Neural progenitor cell (in vitro differentiated cells): ENCODE measurements around the gene CHMP1A. TPM values are rescaled to one million over a fixed set of nuclear protein-coding genes. Genes with fewer than 3 reads are reported as not detected.
A peak's percentile ranks its signal among the peaks of the same experiment; 100 is the strongest.
"Not testable (repeated sequence)": the region's sequence is repeated elsewhere in the genome, so short reads cannot be mapped to it uniquely, and the experiment has no call there.

ENCODE experiments used
- DNase-seq: peaks from one replicate; pipeline ENCODE4 v3.0.0-alpha.2; 2016; ENCODE audit warnings: low spot score
- H2AFZ ChIP-seq: fragments of 200-600 bp; sonication (generic); replicated peaks from 2 replicates; pipeline ENCODE4 v1.6.1; 2016; ENCODE audit warnings: antibody characterized with exemption
- H3F3A ChIP-seq: fragments of 200-600 bp; sonication (generic); 2 replicates; pipeline ENCODE4 v1.6.1; 2016; ENCODE audit warnings: antibody characterized with exemption, low read depth
- H3K27ac ChIP-seq: fragments of 200-600 bp; sonication (generic); 2 replicates; pipeline ENCODE4 v1.5.1; 2016; ENCODE audit warnings: mild to moderate bottlenecking
- H3K27me3 ChIP-seq: fragments of 200-600 bp; sonication (generic); 2 replicates; pipeline ENCODE4 v1.6.1; 2016; ENCODE audit warnings: mild to moderate bottlenecking, moderate library complexity
- H3K36me3 ChIP-seq: fragments of 200-600 bp; sonication (generic); 2 replicates; pipeline ENCODE4 v1.5.1; 2016
- H3K4me1 ChIP-seq: fragments of 200-600 bp; sonication (generic); 2 replicates; pipeline ENCODE4 v1.6.1; 2016; ENCODE audit warnings: mixed run types
- H3K4me2 ChIP-seq: fragments of 200-600 bp; sonication (generic); 2 replicates; pipeline ENCODE4 v1.6.1; 2016
- H3K4me3 ChIP-seq: fragments of 200-600 bp; sonication (generic); 2 replicates; pipeline ENCODE4 v1.5.1; 2016
- H3K79me2 ChIP-seq: fragments of 200-600 bp; sonication (generic); 2 replicates; pipeline ENCODE4 v1.6.1; 2016; ENCODE audit warnings: low read depth
- H3K9ac ChIP-seq: fragments of 200-600 bp; sonication (generic); 2 replicates; pipeline ENCODE4 v1.6.1; 2016
- H3K9me3 ChIP-seq: fragments of 200-600 bp; sonication (generic); 2 replicates; pipeline ENCODE4 v1.5.1; 2016; ENCODE audit warnings: low read depth
- H4K20me1 ChIP-seq: fragments of 200-600 bp; sonication (generic); 2 replicates; pipeline ENCODE4 v1.6.1; 2016; ENCODE audit warnings: low read depth
- H3K27ac Mint-ChIP-seq: 3 replicates; pipeline ENCODE4 v1.8.0; 2021; ENCODE audit warnings: mixed read lengths
- H3K27me3 Mint-ChIP-seq: 2 replicates; pipeline ENCODE4 v1.8.0; 2022; ENCODE audit warnings: low read depth, mild to moderate bottlenecking, inconsistent platforms, moderate library complexity, mixed read lengths; ENCODE audit not compliant: insufficient read depth
- H3K36me3 Mint-ChIP-seq: 3 replicates; pipeline ENCODE4 v1.8.0; 2021; ENCODE audit warnings: mixed read lengths
- H3K4me1 Mint-ChIP-seq: 3 replicates; pipeline ENCODE4 v1.8.0; 2021; ENCODE audit warnings: mixed read lengths
- H3K4me3 Mint-ChIP-seq: 3 replicates; pipeline ENCODE4 v1.8.0; 2021; ENCODE audit warnings: mild to moderate bottlenecking, moderate library complexity, mixed read lengths
- H3K9me3 Mint-ChIP-seq: 3 replicates; pipeline ENCODE4 v1.8.0; 2020; ENCODE audit warnings: mixed read lengths
- CTCF ChIP-seq: fragments of 200-600 bp; sonication (generic); IDR thresholded peaks from 2 replicates; pipeline ENCODE4 v1.5.1; 2017; ENCODE audit warnings: antibody characterized with exemption, mild to moderate bottlenecking
- EZH2 ChIP-seq: fragments of 200-600 bp; sonication (generic); IDR thresholded peaks from 2 replicates; pipeline ENCODE4 v1.6.1; 2017; ENCODE audit warnings: antibody characterized with exemption, mild to moderate bottlenecking, moderate library complexity
- EZH2phosphoT487 ChIP-seq: fragments of 200-600 bp; sonication (generic); IDR thresholded peaks from 2 replicates; pipeline ENCODE4 v1.6.1; 2017; ENCODE audit warnings: antibody characterized with exemption
- total RNA-seq: library from RNA; depleted of rRNA; stranded (reverse); fragments of >200 nt; gene quantifications from 2 replicates; pipeline ENCODE4 v1.2.3, GENCODE V29; 2015; ENCODE audit warnings: low replicate concordance

The CHMP1A gene
- total RNA-seq, 1 donor from 2014 or later = 34.6 TPM

- Histone ChIP-seq H3K4me3 (peak overlapping the region; percentile 72), H4K20me1 (peaks cover 14% of the 10 kb centered on the region), H3K9ac (no peak overlapping the region), H3F3A (peaks cover 37% of the 10 kb centered on the region), H3K4me2 (peak overlapping the region; percentile 89), H3K27ac (no peak overlapping the region), H3K36me3 (no peaks in the 10 kb centered on the region), H3K79me2 (no peaks in the 10 kb centered on the region), H3K9me3 (no peaks in the 10 kb centered on the region), H3K27me3 (peaks cover 31% of the 10 kb centered on the region), H3K4me1 (peaks cover 4% of the 10 kb centered on the region), H2AFZ (no peak overlapping the region)
- Mint-ChIP-seq H3K27ac (peak overlapping the region; percentile 53), H3K9me3 (no peaks in the 10 kb centered on the region), H3K4me1 (peaks cover 19% of the 10 kb centered on the region), H3K27me3 (peaks cover 12% of the 10 kb centered on the region), H3K4me3 (peak overlapping the region; percentile 84), H3K36me3 (peaks cover 5% of the 10 kb centered on the region)
- peak; percentile 100 for DNase-seq
- TF ChIP-seq EZH2phosphoT487 (no peak), CTCF (peak; percentile 61)
Observed at GRCh38 chr16:89700100-89700648, 42.7 kb upstream of the CHMP1A start.

GRCh38 chr16:89699629-89700099 is 42.2 kb upstream of the CHMP1A start:
- H4K20me1 ChIP-seq = peaks cover 14% of the 10 kb centered on the region
- not testable (repeated sequence) for H3K9me3 Mint-ChIP-seq, H3K9ac ChIP-seq, DNase-seq, H3K79me2 ChIP-seq, H3K27ac ChIP-seq, H2AFZ ChIP-seq, H3K36me3 ChIP-seq, H3K4me1 ChIP-seq, H3K9me3 ChIP-seq, H3K36me3 Mint-ChIP-seq
- H3K4me3 Mint-ChIP-seq = peak overlapping the region; percentile 84
- H3K27me3 Mint-ChIP-seq = peaks cover 12% of the 10 kb centered on the region
- H3K4me1 Mint-ChIP-seq = peaks cover 16% of the 10 kb centered on the region
- H3K27ac Mint-ChIP-seq = peak overlapping the region; percentile 53
- peak overlapping the region; percentile 31 for H3K4me3 ChIP-seq
- peak overlapping the region; percentile 89 for H3K4me2 ChIP-seq
- H3F3A ChIP-seq = peaks cover 37% of the 10 kb centered on the region
- H3K27me3 ChIP-seq = peaks cover 26% of the 10 kb centered on the region

GRCh38 chr16:89698717-89699116 is 41.2 kb upstream of the CHMP1A start:
- H3K36me3 ChIP-seq, H3K9me3 Mint-ChIP-seq, H3K4me1 ChIP-seq, H3K4me3 ChIP-seq, H3K79me2 ChIP-seq, H3K9ac ChIP-seq, H3K36me3 Mint-ChIP-seq, DNase-seq, H3K9me3 ChIP-seq, H2AFZ ChIP-seq, H3K4me2 ChIP-seq, H3K27ac ChIP-seq: not testable (repeated sequence)
- Histone ChIP-seq H3F3A (peaks cover 37% of the 10 kb centered on the region), H3K27me3 (peaks cover 19% of the 10 kb centered on the region), H4K20me1 (peaks cover 14% of the 10 kb centered on the region)
- H3K27ac Mint-ChIP-seq = peak overlapping the region; percentile 76
- H3K4me1 Mint-ChIP-seq = peaks cover 16% of the 10 kb centered on the region
- peak overlapping the region; percentile 84 for H3K4me3 Mint-ChIP-seq
- peaks cover 12% of the 10 kb centered on the region for H3K27me3 Mint-ChIP-seq

GRCh38 chr16:89697616-89698331 is 40.3 kb upstream of the CHMP1A start:
- Histone ChIP-seq H3K79me2 (no peaks in the 10 kb centered on the region), H3K27me3 (peaks cover 10% of the 10 kb centered on the region), H3K9ac (no peak overlapping the region), H3K4me2 (no peak overlapping the region), H3K36me3 (no peaks in the 10 kb centered on the region), H3K27ac (no peak overlapping the region), H3K4me1 (peaks cover 4% of the 10 kb centered on the region), H3K4me3 (no peak overlapping the region), H3F3A (peaks cover 37% of the 10 kb centered on the region), H4K20me1 (peaks cover 14% of the 10 kb centered on the region), H2AFZ (no peak overlapping the region), H3K9me3 (no peaks in the 10 kb centered on the region)
- Mint-ChIP-seq H3K4me1 (peaks cover 16% of the 10 kb centered on the region), H3K4me3 (no peak overlapping the region), H3K36me3 (peaks cover 8% of the 10 kb centered on the region), H3K27ac (no peak overlapping the region), H3K27me3 (peaks cover 15% of the 10 kb centered on the region), H3K9me3 (no peaks in the 10 kb centered on the region)
- no peak for TF ChIP-seq CTCF
- no peak for TF ChIP-seq EZH2
- no peak for TF ChIP-seq EZH2phosphoT487
- no peak for DNase-seq
